MG63 (cell line): ENCODE measurements around the gene NUP133. TPM values are rescaled to one million over a fixed set of nuclear protein-coding genes. Genes with fewer than 3 reads are reported as not detected.

Source experiments
- DNase-seq: peaks from one replicate; pipeline ENCODE4 v3.0.0-alpha.2; 2020
- H3K27me3 ChIP-seq: fragments of 250-450 bp; sonication (Bioruptor Pico); 2 replicates; pipeline ENCODE4 v1.5.1; 2020; ENCODE audit warnings: mild to moderate bottlenecking, moderate library complexity
- H3K36me3 ChIP-seq: fragments of 250-450 bp; sonication (Bioruptor Pico); 2 replicates; pipeline ENCODE4 v1.5.1; 2020; ENCODE audit warnings: mild to moderate bottlenecking, moderate library complexity
- H3K4me3 ChIP-seq: fragments of 250-450 bp; sonication (Bioruptor Pico); 2 replicates; pipeline ENCODE4 v1.5.1; 2020; ENCODE audit warnings: mild to moderate bottlenecking, moderate library complexity
- H3K9me3 ChIP-seq: fragments of 250-450 bp; sonication (Bioruptor Pico); 2 replicates; pipeline ENCODE4 v1.5.1; 2020; ENCODE audit warnings: mild to moderate bottlenecking, moderate library complexity
- total RNA-seq: library from RNA; depleted of rRNA; stranded (reverse); fragments of >200 nt; shearing (Covaris generic); gene quantifications from 2 replicates; pipeline ENCODE4 v1.2.3, GENCODE V29; 2014; ENCODE audit warnings: low replicate concordance

NUP133 gene
- total RNA-seq, 1 experiment from 2014 or later, result 28.1 TPM

DNA sequence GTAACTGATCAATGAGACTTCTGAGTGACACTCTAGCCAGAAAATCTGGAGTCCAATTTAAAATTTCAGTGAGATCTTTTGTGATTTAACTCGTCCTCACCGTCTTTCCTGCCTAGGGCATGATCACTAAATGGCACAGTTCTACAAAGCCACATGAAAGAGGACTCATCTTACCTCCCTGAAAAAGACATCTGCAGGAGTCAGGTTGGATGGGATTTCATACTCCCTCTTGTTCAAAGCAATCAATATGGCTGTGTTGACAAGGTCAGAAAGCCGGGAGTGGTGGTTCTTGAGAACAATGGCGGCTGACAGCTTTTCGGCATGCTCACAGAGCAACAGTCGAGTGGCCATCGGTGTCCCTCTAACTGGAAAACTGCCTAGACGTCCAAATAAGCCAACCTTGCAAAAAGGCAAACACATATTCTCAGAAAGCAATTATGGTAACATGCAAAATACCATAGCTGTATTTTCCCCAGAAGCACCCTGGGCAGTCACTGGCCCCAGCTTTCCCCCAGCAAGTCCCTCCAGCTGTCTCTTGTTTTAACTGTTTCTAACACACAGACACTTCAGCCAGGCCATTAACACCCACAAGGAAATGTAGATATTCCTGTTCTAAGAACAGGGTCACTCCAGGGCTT, 37.6 kb downstream of the NUP133 start:
- no peak for DNase-seq
- no peaks in the 10 kb centered on the region for H3K9me3 ChIP-seq
- no peaks in the 10 kb centered on the region for H3K27me3 ChIP-seq
- H3K36me3 ChIP-seq, result peaks cover 54% of the 10 kb centered on the region
- no peak overlapping the region for H3K4me3 ChIP-seq

DNA sequence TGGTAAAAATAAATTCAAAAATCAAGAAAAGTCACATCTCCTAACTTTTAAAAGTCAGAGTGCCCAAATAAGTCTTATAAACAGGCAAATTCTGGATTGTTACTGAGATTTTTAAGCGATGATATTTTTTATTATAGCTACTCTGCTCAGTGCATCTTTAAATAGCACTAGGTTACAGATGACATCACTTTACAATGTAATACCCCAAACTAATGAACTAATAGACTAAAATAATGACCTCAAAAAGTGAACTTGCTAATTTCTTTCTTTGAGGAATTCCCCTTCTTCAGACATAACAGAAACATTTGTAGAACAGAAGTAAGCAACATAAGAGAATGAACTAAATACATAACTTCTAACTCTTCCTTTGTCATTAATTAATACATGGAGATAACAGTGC, 41.3 kb downstream of the NUP133 start:
- no peak for DNase-seq
- Histone ChIP-seq H3K4me3 (no peak overlapping the region), H3K36me3 (peaks cover 51% of the 10 kb centered on the region), H3K9me3 (no peaks in the 10 kb centered on the region), H3K27me3 (no peaks in the 10 kb centered on the region)

DNA sequence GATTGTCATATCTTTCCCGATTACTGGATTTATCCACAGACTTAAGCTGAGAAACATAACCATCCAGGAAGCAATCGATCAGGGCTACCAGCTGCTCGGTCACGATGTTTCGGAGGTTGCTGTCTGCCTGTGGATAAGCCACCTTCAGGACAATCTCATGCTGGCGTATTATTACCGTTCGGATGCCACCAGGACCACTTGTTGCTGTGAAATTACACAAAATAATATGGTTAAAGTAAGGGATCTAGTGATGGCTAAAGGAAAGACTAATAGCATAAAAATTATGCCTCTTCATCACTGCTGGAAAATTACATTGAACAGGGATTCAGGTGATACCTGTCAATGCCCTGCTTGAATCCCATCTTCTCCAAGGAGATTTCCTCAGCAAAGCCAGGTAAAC, 43.5 kb downstream of the NUP133 start:
- Histone ChIP-seq H3K36me3 (peaks cover 59% of the 10 kb centered on the region), H3K27me3 (no peaks in the 10 kb centered on the region), H3K9me3 (no peaks in the 10 kb centered on the region), H3K4me3 (no peak overlapping the region)
- no peak for DNase-seq

DNA sequence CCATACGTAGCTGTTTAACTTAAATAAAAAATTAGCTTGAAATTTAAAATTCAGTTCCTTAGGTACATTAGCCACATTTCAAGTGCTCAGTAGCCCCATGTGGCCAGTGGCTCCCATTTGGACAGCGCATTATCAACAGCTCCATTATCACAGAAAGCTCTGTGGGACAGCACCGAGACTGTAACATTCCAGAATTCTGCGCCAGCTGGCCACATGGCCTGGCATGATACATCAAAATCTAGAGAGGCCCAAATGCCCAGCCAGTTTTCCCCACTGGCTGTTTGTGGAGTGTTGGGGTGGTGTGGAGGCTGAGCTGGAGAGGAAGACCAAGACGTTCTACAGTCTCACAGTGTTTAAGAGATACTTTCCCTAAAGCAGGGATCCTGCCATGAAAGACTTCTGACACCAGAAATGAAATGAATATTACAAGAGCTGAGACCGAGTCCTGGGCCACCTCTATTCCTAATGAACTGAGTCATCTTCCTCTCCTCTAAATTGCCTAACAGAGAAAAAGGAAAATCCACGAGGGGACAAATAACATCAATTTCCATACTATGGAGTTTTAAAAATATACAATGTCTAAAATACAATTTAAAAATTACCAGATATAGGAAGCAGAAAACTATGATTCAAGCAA, 47.0 kb downstream of the NUP133 start:
- H3K27me3 ChIP-seq, result no peaks in the 10 kb centered on the region
- H3K4me3 ChIP-seq, result no peak overlapping the region
- no peak for DNase-seq
- H3K36me3 ChIP-seq, result peaks cover 65% of the 10 kb centered on the region
- H3K9me3 ChIP-seq, result no peaks in the 10 kb centered on the region

DNA sequence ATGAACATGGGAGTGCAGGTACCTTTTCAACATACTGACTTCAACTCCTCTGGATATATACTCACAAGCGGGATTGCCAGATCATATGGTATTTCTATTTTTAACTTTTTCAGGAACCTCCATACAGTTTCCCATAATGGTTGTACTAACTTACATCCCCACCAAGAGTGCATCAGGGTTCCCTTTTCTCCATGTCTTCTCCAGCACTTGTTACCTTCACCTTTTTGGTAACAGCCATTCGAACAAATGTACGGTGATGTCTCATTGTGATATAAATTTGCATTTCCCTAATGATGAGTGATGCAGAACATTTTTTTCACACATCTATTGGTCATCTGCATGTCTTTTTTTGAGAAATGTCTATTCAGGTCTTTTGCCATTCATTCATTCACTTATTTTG, 48.3 kb downstream of the NUP133 start:
- Histone ChIP-seq H3K4me3 (no peak overlapping the region), H3K27me3 (no peaks in the 10 kb centered on the region), H3K36me3 (peaks cover 70% of the 10 kb centered on the region), H3K9me3 (no peaks in the 10 kb centered on the region)
- DNase-seq, result no peak

DNA sequence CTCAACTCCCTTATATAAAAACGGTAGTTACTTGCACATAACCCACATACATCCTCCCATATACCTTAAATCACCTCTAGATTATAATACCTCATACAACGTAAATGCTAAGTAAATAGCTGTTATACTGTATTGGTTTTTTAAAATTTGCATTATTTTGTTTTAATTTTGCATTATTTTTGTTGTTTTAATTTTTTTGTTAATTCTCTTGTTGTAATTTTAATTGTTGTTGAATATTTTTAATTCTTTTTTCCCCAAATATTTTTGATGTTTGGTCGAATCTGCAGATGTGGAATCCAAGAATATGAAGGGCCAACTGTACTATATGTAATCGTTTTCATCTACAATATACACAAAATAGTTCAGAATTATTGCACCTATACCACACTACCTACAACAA, 50.7 kb downstream of the NUP133 start:
- DNase-seq, result no peak
- no peaks in the 10 kb centered on the region for H3K9me3 ChIP-seq
- peaks cover 52% of the 10 kb centered on the region for H3K36me3 ChIP-seq
- no peaks in the 10 kb centered on the region for H3K27me3 ChIP-seq
- H3K4me3 ChIP-seq, result no peak overlapping the region

DNA sequence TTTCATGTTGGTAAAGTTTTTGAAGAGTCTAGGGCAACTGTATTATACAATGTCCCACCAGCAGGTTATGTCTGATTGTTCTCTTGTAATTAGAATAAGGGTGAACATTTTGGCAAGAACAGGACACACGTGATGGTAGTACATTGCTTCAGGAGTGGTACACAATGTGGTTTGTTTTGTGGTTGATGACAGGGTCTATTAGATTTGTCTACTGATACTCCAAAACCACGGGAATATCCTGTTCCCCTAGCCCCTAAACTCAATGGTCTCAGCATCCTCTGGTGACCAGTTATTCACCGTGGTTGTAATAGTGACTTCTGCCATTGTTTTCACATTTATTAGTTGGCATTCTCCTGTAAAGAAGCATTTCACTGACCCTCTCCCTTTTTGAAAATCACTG, 52.1 kb downstream of the NUP133 start:
- H3K9me3 ChIP-seq, result no peaks in the 10 kb centered on the region
- no peak overlapping the region for H3K4me3 ChIP-seq
- DNase-seq, result no peak
- peaks cover 52% of the 10 kb centered on the region for H3K36me3 ChIP-seq
- no peaks in the 10 kb centered on the region for H3K27me3 ChIP-seq

DNA sequence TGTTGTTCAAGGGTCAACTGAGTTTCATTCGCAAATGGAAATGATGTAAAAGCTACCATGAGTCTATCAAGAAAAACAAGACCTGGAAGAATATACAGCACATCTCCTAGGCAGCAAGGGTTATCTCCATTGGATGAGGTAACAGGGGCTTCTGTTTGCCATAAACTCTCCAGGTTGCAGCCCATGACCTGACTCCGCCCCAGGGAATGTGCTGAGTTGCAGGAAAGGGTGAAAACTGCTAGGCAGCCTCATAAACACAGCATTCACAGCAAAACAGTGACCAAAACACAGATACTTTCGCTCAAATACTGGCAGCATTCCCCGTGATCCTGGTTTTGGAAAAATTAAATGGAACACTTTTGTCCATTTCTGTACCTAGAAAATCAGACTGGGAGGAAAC, 54.1 kb downstream of the NUP133 start:
- Histone ChIP-seq H3K9me3 (no peaks in the 10 kb centered on the region), H3K27me3 (no peaks in the 10 kb centered on the region), H3K4me3 (no peak overlapping the region), H3K36me3 (peaks cover 43% of the 10 kb centered on the region)
- no peak for DNase-seq

DNA sequence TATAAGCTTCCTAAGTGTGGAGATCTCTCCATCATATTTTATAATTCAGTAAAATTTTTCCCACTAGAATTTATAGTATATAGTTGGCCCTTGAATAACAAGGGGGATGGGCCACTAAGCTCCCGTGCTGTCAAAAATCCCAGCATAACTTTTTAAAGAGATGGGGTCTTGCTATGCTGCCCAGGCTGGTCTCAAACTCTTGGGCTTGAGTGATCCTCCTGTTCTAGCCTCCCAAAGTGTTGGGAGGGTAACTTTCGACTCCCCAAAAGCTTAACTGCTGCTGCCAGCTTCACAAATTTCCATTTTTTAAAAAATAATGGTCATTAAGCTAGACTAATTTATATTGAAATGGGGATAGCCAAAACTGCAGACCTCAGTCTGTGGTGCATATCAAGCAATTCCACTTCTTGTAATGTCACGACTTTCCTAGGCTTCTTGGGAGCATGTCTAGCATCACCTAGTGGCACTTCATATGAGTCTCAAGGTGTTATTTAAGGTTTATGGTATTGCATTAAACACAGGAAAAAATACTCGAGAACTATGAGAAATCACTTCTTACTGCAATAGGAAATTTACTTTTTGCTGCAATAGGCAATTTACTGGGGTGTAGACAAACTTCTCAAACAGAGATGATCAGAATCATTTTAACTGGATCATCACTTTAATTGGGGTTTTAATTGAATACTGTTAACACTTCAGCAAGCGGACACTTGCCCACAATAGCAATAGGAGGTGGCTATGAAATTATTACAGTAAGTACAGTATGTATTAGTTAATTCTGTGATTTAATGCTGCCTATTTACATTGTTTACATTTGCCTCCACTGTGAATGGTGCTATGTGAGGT, 55.0 kb downstream of the NUP133 start:
- peaks cover 46% of the 10 kb centered on the region for H3K36me3 ChIP-seq
- no peak overlapping the region for H3K4me3 ChIP-seq
- no peaks in the 10 kb centered on the region for H3K9me3 ChIP-seq
- DNase-seq, result no peak
- no peaks in the 10 kb centered on the region for H3K27me3 ChIP-seq

DNA sequence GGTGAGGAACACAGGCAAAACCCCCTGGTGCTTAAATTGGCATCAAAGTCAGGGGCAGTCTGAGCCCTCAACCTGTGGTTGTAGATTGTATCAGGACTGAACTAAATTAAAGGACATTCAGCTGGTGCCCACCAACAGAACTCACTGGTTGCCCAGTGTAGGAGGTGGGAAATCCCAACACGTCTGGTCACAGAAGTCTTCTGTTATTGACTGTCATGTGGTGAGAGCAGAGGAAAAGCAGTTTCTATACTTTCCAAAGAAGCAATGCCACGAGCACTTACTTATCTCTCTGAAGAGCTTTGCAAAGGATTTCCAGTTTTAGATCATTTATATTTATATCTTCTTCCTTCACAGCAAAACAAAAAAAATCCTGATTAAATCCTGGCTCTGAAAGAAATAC, 59.3 kb downstream of the NUP133 start:
- no peak for DNase-seq
- no peaks in the 10 kb centered on the region for H3K9me3 ChIP-seq
- peaks cover 36% of the 10 kb centered on the region for H3K36me3 ChIP-seq
- H3K4me3 ChIP-seq, result no peak overlapping the region
- no peaks in the 10 kb centered on the region for H3K27me3 ChIP-seq

DNA sequence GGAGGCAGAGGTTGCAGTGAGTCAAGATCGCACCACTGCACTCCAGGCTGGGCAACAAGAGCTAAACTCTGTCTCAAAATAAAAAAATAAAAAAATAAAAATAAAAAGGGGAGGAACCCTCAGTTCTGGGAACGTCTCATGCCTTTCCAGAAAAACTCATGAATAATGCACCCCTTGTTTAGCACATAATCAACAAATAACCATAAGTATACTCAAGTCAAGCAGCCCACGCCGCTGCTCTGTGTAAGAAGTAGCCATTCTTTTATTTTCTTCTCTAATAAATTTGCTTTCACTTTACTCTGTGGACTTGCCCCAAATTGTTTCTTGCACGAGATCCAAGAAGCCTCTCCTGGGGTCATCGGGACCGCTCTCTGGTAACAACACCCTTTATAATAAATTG, 59.8 kb downstream of the NUP133 start:
- Histone ChIP-seq H3K9me3 (no peaks in the 10 kb centered on the region), H3K36me3 (peaks cover 37% of the 10 kb centered on the region), H3K4me3 (no peak overlapping the region), H3K27me3 (no peaks in the 10 kb centered on the region)
- no peak for DNase-seq

DNA sequence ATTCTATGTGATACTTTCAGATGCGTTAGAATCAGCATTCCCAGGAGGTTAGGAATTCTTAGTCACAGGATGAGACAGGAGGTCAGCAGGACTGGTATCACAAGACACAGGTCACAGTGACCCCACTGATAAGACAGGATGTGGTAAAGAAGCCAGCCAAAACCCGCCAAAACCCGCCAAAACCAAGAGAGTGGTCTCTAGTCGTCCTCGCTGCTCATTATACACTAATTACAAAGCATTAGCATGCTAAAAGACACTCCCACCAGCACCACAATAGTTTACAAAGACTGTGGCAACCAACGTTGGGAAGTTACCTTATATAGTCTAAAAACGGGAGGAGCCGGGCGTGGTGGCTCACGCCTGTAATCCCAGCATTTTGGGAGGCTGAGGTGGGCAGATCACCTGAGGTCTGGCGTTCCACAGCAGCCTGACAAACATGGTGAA, 60.3 kb downstream of the NUP133 start:
- Histone ChIP-seq H3K36me3 (peaks cover 39% of the 10 kb centered on the region), H3K27me3 (no peaks in the 10 kb centered on the region), H3K9me3 (no peaks in the 10 kb centered on the region), H3K4me3 (no peak overlapping the region)
- DNase-seq, result no peak

DNA sequence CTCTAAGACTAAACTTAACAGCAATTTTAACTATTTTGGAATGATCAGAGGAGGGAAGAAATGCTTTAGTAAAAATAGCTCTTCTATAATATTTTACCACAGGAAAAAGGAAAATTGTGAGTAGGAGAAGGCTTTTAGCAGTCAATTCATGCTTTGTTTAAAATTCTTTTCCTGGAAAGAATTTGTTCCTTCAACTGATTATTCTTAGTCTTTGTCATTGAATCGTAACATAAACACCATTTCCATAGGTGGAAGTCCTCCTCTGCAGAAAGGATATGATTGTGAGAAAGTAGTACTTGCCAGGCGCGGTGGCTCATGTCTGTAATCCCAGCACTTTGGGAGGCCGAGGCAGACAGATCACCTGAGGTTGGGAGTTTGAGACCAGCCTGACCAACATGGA, 62.3 kb downstream of the NUP133 start:
- Histone ChIP-seq H3K27me3 (no peaks in the 10 kb centered on the region), H3K36me3 (peaks cover 33% of the 10 kb centered on the region), H3K9me3 (no peaks in the 10 kb centered on the region), H3K4me3 (no peak overlapping the region)
- no peak for DNase-seq

DNA sequence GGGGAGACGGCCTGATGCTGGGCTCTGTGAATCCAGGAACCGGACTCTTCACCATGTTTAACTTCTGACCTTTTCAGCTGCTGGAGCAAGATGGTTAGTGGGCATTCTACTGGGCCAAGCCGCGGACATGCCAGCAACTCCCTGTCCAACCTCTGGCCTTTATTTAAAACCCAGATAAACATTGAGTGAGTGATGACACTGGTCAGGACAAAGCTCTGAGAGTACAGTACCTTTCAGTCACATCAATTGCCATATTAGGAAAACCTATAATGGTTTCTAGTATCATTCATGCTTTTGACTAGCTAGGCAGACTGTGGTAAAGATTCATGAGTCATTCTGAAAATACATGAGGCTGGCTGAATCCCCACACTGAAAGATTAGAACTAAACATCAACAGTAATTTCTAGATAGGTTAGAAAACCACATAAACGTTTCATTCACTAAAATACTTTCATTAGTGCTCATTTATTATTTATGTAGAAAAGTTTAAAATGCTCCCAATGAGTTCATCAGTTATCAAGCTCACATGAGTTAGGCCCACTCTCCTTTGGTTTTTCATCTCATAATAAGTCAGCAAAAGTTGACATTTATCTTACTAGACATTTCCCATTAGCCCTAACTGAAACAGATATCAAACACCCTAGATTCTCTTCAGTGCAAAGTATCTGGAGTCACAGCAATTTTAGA, 67.1 kb downstream of the NUP133 start:
- H3K9me3 ChIP-seq, result no peaks in the 10 kb centered on the region
- peaks cover 36% of the 10 kb centered on the region for H3K36me3 ChIP-seq
- no peak overlapping the region for H3K4me3 ChIP-seq
- DNase-seq, result no peak
- H3K27me3 ChIP-seq, result no peaks in the 10 kb centered on the region

DNA sequence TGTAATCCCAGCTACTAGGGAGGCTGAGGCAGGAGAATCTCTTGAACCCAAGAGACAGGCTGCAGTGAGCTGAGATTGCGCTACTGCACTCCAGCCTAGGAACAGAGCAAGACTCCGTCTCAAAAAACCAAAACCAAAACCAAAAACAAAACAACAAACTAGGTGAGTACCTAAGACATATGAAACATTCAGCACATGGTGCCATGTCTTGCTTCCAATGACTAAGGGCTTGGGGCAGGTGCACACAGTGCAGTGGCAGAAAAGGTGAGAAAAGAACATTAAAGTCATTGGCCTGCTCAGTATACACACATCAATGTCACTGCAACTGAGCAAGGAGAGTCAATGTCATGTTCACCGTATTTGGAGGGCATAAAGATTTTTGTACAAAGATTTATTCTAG, 70.1 kb downstream of the NUP133 start:
- Histone ChIP-seq H3K36me3 (peaks cover 22% of the 10 kb centered on the region), H3K27me3 (peaks cover 3% of the 10 kb centered on the region), H3K9me3 (no peaks in the 10 kb centered on the region), H3K4me3 (no peak overlapping the region)
- DNase-seq, result no peak

DNA sequence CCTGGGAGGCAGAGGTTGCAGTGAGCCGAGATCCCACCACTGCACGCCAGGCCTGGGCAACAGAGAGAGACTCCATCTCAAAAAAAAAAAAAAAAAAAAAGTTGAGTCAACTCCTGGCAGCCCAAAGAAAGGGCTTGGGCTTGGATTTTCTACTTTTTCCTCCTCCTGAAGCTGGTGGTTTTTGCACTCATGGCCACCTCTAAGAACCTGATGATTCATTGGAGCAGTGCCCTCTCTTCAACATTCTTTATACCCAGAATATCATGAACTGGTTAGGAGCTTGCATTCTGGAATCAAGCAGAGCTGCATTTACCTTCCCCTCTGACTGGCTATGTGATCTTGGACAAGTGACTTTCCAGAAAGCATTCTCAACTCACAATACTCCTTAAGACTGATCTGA, 70.7 kb downstream of the NUP133 start:
- peaks cover 8% of the 10 kb centered on the region for H3K27me3 ChIP-seq
- no peaks in the 10 kb centered on the region for H3K9me3 ChIP-seq
- no peak for DNase-seq
- no peak overlapping the region for H3K4me3 ChIP-seq
- H3K36me3 ChIP-seq, result peaks cover 22% of the 10 kb centered on the region

DNA sequence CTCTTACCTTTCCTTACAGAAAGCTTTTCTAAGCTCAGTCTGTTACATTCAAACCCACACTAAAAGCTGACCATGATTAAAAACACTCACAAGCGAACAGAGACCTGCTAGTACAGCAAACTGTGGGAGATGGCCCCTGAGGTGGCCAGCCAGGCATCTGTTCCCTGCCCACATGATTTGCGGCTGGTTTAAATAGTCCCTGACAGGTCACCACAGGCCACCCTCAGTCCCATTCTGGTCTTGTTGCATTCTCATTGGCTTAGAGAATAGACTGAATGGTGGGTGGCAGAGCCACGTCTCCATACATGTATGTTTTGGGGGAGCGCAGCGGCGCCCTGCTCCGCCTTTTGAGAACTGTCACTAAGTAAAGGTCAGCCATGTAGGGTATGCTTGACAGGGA, 71.9 kb downstream of the NUP133 start:
- Histone ChIP-seq H3K4me3 (no peak overlapping the region), H3K9me3 (no peaks in the 10 kb centered on the region), H3K27me3 (peaks cover 15% of the 10 kb centered on the region), H3K36me3 (peaks cover 16% of the 10 kb centered on the region)
- DNase-seq, result no peak
